Suprapubic skin (tissue), 4 donors: ENCODE results near the gene TARM1. TPM values are rescaled to one million over a fixed set of nuclear protein-coding genes. Genes with fewer than 3 reads are reported as not detected.

Experiments
- DNase-seq, 2 donors: peaks; one replicate each; pipeline ENCODE4 v3.0.0-alpha.2; 2019; ENCODE audit warnings: low spot score in 2 of 2
- H3K27ac ChIP-seq: fragments of 200-600 bp; sonication (generic); one replicate; pipeline ENCODE4 v1.5.1; 2019
- H3K27me3 ChIP-seq: fragments of 200-600 bp; sonication (generic); one replicate; pipeline ENCODE4 v1.5.1; 2019
- H3K36me3 ChIP-seq: fragments of 200-600 bp; sonication (generic); one replicate; pipeline ENCODE4 v1.5.1; 2019
- H3K4me1 ChIP-seq: fragments of 200-600 bp; sonication (generic); one replicate; pipeline ENCODE4 v1.5.1; 2019
- H3K4me3 ChIP-seq: fragments of 200-600 bp; sonication (generic); one replicate; pipeline ENCODE4 v1.5.1; 2019; ENCODE audit warnings: mild to moderate bottlenecking
- H3K9me3 ChIP-seq: fragments of 200-600 bp; sonication (generic); one replicate; pipeline ENCODE4 v1.5.1; 2019
- EP300 ChIP-seq: sonication (generic); formaldehyde crosslinking; IDR thresholded peaks from one replicate; pipeline ENCODE4 v1.6.1; 2017; ENCODE audit warnings: antibody characterized with exemption
- POLR2A ChIP-seq, 2 donors: fragments of 450-650 bp; IDR thresholded peaks; one replicate each; pipeline ENCODE4 v1.6.1; 2017; ENCODE audit warnings: antibody characterized with exemption in 2 of 2, mild to moderate bottlenecking in 2 of 2, moderate library complexity in 2 of 2
- POLR2AphosphoS5 ChIP-seq, 3 donors: sonication (generic); formaldehyde crosslinking; IDR thresholded peaks; one replicate each; pipeline ENCODE4 v1.6.1; 2017; ENCODE audit warnings: antibody characterized with exemption in 3 of 3
- WGBS: methylation state at CpG from one replicate; pipeline ENCODE4 v1.1.5; 2018; 5-methylcytosine and 5-hydroxymethylcytosine counted together
- total RNA-seq, 4 donors: library from RNA; depleted of rRNA; stranded (reverse); fragments of >200 nt; gene quantifications; one replicate each; pipeline ENCODE4 v1.1.0, GENCODE V29; 2016
- TF ChIP-seq, protein P1 (sequence below), 2 donors: fragments of 200-600 bp in 1 of 2; fragments of 450-650 bp in 1 of 2; sonication (generic) in 1 of 2; IDR thresholded peaks; one replicate each; pipeline ENCODE4 v1.5.1; 2016 to 2019; ENCODE audit warnings: antibody characterized with exemption in 2 of 2, mild to moderate bottlenecking in 1 of 2, moderate library complexity in 1 of 2

Gene TARM1
- total RNA-seq, 4 donors from 2014 or later, result not detected

DNA sequence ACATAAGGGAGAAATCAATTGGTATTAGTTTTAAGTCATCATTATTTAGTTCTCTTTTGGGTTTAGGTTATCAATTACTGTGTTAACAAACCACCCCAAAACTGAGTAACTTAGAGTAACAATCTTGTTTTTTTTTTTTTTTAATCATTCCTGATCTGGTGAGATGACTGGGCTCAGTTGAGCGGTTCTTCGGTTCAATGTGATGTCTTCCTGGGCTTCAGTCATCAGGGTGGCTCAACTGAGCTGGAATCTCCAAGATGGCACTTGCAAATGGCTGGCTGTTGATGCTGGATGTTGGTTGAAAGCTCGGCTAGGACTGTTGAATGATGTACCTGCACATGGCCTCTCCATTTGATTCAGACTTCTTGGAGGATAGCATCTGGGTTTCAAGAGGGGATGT, 3.2 kb upstream of the TARM1 start:
- peaks cover 5% of the 10 kb centered on the region for H3K27me3 ChIP-seq
- WGBS, result 98% methylated on average over 3 of the region's 3 CpGs
- TF ChIP-seq, protein P1, sequence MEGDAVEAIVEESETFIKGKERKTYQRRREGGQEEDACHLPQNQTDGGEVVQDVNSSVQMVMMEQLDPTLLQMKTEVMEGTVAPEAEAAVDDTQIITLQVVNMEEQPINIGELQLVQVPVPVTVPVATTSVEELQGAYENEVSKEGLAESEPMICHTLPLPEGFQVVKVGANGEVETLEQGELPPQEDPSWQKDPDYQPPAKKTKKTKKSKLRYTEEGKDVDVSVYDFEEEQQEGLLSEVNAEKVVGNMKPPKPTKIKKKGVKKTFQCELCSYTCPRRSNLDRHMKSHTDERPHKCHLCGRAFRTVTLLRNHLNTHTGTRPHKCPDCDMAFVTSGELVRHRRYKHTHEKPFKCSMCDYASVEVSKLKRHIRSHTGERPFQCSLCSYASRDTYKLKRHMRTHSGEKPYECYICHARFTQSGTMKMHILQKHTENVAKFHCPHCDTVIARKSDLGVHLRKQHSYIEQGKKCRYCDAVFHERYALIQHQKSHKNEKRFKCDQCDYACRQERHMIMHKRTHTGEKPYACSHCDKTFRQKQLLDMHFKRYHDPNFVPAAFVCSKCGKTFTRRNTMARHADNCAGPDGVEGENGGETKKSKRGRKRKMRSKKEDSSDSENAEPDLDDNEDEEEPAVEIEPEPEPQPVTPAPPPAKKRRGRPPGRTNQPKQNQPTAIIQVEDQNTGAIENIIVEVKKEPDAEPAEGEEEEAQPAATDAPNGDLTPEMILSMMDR (IDR thresholded peaks at IDR 0.05), result no peak
- no peak for TF ChIP-seq POLR2A (IDR thresholded peaks at IDR 0.05)
- no peak for TF ChIP-seq POLR2AphosphoS5 (IDR thresholded peaks at IDR 0.05)
- no peak for TF ChIP-seq EP300
- H3K36me3 ChIP-seq, result no peaks in the 10 kb centered on the region
- H3K9me3 ChIP-seq, result peaks cover 9% of the 10 kb centered on the region
- H3K4me1 ChIP-seq, result no peaks in the 10 kb centered on the region
- H3K27ac ChIP-seq, result no peak overlapping the region
- DNase-seq, result no peak
- H3K4me3 ChIP-seq, result no peak overlapping the region

DNA sequence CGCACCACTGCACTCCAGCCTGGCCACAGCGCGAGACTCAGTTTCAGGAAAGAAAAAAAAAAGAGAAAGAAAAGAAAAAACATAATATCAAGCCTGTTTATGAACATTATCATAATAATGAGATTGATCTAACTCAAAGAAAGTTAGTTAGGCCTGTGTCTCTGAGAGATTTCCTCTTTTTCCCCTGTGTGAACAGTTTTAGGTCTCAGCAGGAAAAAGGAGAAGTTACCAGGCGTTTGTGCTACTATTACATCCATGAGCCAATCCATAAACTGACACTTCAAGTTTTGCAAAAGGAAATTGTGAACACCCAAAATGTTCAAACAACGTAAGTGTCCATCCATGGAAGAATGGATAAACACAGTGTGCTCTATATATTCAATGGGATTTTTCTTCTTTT, 3.8 kb downstream of the TARM1 start:
- no peak for DNase-seq
- Histone ChIP-seq H3K9me3 (peaks cover 9% of the 10 kb centered on the region), H3K4me3 (no peak overlapping the region), H3K27ac (no peak overlapping the region), H3K36me3 (no peaks in the 10 kb centered on the region), H3K4me1 (no peaks in the 10 kb centered on the region), H3K27me3 (no peaks in the 10 kb centered on the region)
- WGBS, result 75% methylated on average over 5 of the region's 5 CpGs
- TF ChIP-seq POLR2AphosphoS5 (IDR thresholded peaks at IDR 0.05), result no peak
- TF ChIP-seq POLR2A (IDR thresholded peaks at IDR 0.05), result no peak
- no peak for TF ChIP-seq EP300
- TF ChIP-seq, protein P1 (IDR thresholded peaks at IDR 0.05), result no peak

DNA sequence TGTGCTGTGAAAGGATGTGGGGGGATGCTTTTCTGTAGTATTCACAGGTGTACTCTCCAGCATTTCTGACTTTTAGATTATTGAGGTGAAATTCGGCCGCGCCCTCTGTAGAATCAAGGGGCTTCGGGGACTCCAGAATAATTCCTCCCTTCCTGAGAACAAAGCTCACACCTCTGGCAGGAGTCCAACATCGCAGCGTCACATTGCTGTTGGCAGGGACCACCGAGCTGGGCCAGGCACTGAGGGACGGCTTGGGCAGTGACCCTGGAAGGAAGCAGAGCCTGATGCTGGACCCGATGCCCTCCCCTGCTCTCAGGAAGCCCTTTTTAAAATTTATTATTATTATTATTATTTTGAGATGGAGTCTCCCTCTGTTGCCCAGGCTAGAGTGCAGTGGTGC, 6.3 kb downstream of the TARM1 start:
- Histone ChIP-seq H3K4me3 (no peak overlapping the region), H3K27me3 (no peaks in the 10 kb centered on the region), H3K4me1 (no peaks in the 10 kb centered on the region), H3K36me3 (no peaks in the 10 kb centered on the region), H3K27ac (no peak overlapping the region), H3K9me3 (no peaks in the 10 kb centered on the region)
- WGBS, result 71% methylated on average over 9 of the region's 9 CpGs
- TF ChIP-seq POLR2A (IDR thresholded peaks at IDR 0.05) (no peak), EP300 (no peak), POLR2AphosphoS5 (IDR thresholded peaks at IDR 0.05) (no peak)
- TF ChIP-seq, protein P1 (IDR thresholded peaks at IDR 0.05), result no peak
- no peak for DNase-seq

DNA sequence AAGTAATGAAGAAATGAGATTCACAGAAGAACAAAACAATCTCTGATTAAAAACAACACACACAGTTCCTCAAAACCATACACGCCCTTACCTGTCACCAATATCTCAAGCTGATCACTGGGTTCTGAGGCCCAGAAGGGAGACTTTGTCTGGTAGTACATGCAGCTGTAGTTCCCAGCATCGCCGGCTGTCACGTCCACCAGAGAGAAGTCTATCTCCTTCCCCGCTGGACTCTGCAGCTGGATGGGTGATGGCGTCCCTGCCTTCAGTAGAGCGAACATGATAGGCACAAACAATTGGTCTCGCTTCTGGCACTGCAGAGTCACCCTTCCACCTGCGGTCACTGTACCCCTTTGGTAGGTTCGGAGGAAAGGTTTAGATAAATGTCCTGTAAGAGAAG, 7.3 kb downstream of the TARM1 start:
- Histone ChIP-seq H3K27ac (no peak overlapping the region), H3K36me3 (no peaks in the 10 kb centered on the region), H3K4me3 (no peak overlapping the region), H3K9me3 (peaks cover 4% of the 10 kb centered on the region), H3K4me1 (no peaks in the 10 kb centered on the region), H3K27me3 (no peaks in the 10 kb centered on the region)
- TF ChIP-seq POLR2AphosphoS5 (IDR thresholded peaks at IDR 0.05), result no peak
- TF ChIP-seq EP300, result no peak
- TF ChIP-seq POLR2A (IDR thresholded peaks at IDR 0.05), result no peak
- TF ChIP-seq, protein P1 (IDR thresholded peaks at IDR 0.05), result no peak
- DNase-seq, result no peak
- 92% methylated on average over 10 of the region's 10 CpGs for WGBS

DNA sequence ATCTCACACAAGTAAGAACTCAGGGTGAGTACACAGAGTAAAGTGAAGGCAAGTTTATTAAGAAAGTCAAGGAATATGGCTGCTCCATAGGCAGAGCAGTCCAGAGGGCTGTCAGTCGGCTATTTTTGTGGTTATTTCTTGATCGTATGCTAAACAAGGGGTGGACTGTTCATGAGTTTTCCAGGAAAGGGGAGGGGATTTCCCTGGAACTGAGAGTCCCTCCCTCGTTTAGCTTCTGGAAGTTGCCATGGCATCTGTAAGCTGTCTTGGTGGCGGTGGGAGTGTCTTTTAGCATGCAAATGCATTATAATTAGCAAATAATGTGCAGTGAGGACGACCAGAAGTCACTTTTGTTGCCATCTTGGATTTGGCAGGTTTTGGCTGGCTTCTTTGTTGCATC, 11.7 kb downstream of the TARM1 start:
- 57% methylated on average over 5 of the region's 5 CpGs for WGBS
- H3K36me3 ChIP-seq, result no peaks in the 10 kb centered on the region
- no peaks in the 10 kb centered on the region for H3K27me3 ChIP-seq
- TF ChIP-seq POLR2A (IDR thresholded peaks at IDR 0.05) (no peak), POLR2AphosphoS5 (IDR thresholded peaks at IDR 0.05) (no peak)
- H3K9me3 ChIP-seq, result peaks cover 4% of the 10 kb centered on the region
- DNase-seq, result no peak
- no peak overlapping the region for H3K4me3 ChIP-seq
- no peaks in the 10 kb centered on the region for H3K4me1 ChIP-seq
- H3K27ac ChIP-seq, result no peak overlapping the region
